ENCODE measurements around the gene OR2M7.
"Not testable (repeated sequence)": the region's sequence is repeated elsewhere in the genome, so short reads cannot be mapped to it uniquely, and the experiment has no call there.

OR2M7 gene

GRCh38 chr1:248324468-248324867, at the start of gene OR2M7:
OR2M7 (minus strand) TSS chr1:248324568; CDS start chr1:248324568, 0 bp downstream.
- DNase-seq (ENCODE audit: low spot score) = no peak

- DNase-seq (ENCODE audit: low spot score) = no peak
These were observed 49.4 kb upstream of the OR2M7 start for GRCh38 chr1:248373761-248374160.

GRCh38 chr1:248372394-248372793, 48.0 kb upstream of the OR2M7 start:
- no peak for DNase-seq (ENCODE audit: low spot score)

GRCh38 chr1:248366609-248367008, 42.2 kb upstream of the OR2M7 start:
- no peak for DNase-seq (ENCODE audit: low spot score)

- no peak for DNase-seq (ENCODE audit: low spot score)
These were observed 36.9 kb upstream of the OR2M7 start, which contains the start of gene OR2T4 for GRCh38 chr1:248361121-248361715. OR2T4 (plus strand) TSS chr1:248361665; CDS start chr1:248361665, 0 bp downstream.

- DNase-seq (ENCODE audit: low spot score) = no peak
These were observed 35.0 kb upstream of the OR2M7 start for GRCh38 chr1:248359415-248359814.

- no peak for DNase-seq (ENCODE audit: low spot score)
These were observed 24.1 kb upstream of the OR2M7 start, which contains the start of gene OR14C36 for GRCh38 chr1:248348475-248348874. OR14C36 (plus strand) TSS chr1:248348775; CDS start chr1:248348775, 0 bp downstream.

GRCh38 chr1:248343451-248343850, 19.1 kb upstream of the OR2M7 start:
- DNase-seq (ENCODE audit: low spot score) = no peak

- no peak for DNase-seq (ENCODE audit: low spot score)
These were observed 7.6 kb downstream of the OR2M7 start for GRCh38 chr1:248316796-248317195.

GRCh38 chr1:248306740-248307139, 17.6 kb downstream of the OR2M7 start:
- DNase-seq (ENCODE audit: low spot score) = not testable (repeated sequence)

- no peak for DNase-seq (ENCODE audit: low spot score)
These were observed 18.3 kb downstream of the OR2M7 start for GRCh38 chr1:248306103-248306502.

GRCh38 chr1:248305672-248306071, 18.7 kb downstream of the OR2M7 start:
- DNase-seq (ENCODE audit: low spot score) = not testable (repeated sequence)

- no peak for DNase-seq (ENCODE audit: low spot score)
These were observed 21.0 kb downstream of the OR2M7 start, which contains the start of gene OR2T12 for GRCh38 chr1:248303324-248303723. OR2T12 (minus strand) TSS chr1:248303424; CDS start chr1:248295578, 7,846 bp downstream.

GRCh38 chr1:248288391-248288790, 36.0 kb downstream of the OR2M7 start:
- no peak for DNase-seq (ENCODE audit: low spot score)

- no peak for DNase-seq (ENCODE audit: low spot score)
These were observed 46.5 kb downstream of the OR2M7 start, which contains the start of gene OR2T33 for GRCh38 chr1:248277876-248278275. OR2T33 (minus strand) TSS chr1:248277976; CDS start chr1:248273814, 4,162 bp downstream.
